GM19238 (cell line): ENCODE data around the gene VKORC1.
"Not testable (repeated sequence)": the region's sequence is repeated elsewhere in the genome, so short reads cannot be mapped to it uniquely, and the experiment has no call there.

Experiments
- DNase-seq: peaks from one replicate; pipeline ENCODE4 v3.0.0; 2011; ENCODE audit warnings: low spot score; ENCODE audit not compliant: insufficient read length

The VKORC1 gene

DNA sequence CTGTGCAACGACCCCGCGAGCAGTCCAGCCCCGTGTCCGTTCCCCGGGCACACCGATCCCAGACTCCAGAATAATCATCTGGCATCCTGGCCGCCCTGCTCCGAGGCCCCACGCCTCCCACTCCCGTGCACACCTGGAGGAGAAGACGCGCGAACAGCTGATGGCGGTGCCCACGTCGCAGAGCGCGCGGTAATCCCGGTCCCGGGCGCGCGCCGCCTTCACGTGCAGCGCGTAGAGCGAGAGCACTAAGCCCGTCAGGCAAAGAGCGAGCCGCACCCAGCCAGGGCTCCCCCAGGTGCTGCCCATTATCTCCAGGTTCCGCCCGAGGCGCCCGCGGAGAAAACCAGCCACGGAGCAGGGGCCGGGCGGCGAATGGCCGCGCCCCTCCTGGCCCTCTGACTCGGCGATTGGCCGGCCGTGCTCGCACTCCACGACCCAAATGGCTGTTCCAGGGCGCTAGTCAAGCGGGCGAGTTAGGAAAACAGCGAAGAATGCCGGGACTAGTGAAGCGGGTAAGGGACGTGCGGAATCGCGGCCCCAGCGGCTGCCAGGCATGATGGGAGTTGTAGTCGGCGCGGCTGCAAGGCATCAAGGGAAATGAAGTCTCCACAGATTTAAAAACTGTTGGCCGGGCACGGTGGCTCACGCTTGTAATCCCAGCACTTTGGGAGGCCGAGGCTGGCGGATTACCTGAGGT lies at the start of gene VKORC1:
Gene VKORC1, minus strand, starts transcription at position 374 of the 697 bp plus-strand sequence. Its CDS starts 68 bp downstream, at position 306.
- peak; percentile 89 for DNase-seq

DNA sequence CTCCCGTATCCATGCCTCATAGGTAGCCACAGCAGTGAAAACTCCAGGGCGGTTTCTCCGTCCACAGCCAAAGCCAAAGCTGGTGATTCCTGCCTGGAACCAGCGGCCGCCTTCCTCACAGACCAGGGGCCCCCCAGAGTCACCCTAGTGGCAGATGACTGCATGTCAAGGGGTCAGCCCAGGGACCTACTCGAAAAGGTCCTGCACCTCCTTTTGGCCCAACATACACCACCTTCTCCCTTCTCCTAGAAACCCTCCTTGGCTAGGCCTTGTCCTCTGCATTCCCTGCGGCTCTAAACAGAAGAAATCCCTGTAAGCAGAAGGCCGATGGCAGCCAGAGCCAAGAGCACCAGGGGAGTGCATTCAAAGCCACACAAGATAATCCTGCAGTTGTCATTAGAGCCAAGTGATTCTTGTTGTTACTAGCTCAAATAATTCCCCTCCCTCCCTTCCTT lies 49.1 kb upstream of the VKORC1 start:
- no peak for DNase-seq

DNA sequence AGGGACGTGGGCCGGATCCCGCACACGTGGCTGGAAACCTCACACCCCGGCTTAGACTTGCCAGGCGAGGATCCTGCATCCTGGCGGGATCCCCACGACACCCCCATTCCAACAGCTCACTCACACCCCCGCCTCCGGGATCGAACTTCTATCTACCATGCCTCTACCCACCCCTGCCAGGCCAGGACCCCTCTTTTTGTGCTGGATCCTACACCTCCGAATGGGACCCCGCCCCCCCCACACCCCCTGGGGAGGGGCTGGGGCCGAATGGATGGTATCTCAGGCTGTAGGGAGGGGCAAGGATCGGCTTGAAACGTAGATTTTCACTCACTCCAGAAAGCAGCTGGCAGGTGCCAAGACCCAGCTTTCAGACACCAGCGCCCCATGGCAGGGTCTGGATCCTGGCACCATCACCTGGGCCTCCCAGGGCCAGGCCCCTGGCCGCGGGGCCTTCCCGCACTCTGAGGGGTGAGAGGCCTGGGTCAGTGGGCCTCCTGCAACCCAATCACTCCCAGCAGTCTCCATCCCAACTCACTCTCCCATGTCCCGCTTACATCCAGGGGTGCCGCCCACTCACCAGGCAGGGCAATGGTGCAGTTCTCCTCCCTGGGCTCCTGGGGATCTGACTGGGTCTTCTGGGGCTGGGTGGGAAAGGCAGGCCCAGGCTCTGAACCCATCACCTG lies 48.6 kb upstream of the VKORC1 start:
- DNase-seq: no peak

DNA sequence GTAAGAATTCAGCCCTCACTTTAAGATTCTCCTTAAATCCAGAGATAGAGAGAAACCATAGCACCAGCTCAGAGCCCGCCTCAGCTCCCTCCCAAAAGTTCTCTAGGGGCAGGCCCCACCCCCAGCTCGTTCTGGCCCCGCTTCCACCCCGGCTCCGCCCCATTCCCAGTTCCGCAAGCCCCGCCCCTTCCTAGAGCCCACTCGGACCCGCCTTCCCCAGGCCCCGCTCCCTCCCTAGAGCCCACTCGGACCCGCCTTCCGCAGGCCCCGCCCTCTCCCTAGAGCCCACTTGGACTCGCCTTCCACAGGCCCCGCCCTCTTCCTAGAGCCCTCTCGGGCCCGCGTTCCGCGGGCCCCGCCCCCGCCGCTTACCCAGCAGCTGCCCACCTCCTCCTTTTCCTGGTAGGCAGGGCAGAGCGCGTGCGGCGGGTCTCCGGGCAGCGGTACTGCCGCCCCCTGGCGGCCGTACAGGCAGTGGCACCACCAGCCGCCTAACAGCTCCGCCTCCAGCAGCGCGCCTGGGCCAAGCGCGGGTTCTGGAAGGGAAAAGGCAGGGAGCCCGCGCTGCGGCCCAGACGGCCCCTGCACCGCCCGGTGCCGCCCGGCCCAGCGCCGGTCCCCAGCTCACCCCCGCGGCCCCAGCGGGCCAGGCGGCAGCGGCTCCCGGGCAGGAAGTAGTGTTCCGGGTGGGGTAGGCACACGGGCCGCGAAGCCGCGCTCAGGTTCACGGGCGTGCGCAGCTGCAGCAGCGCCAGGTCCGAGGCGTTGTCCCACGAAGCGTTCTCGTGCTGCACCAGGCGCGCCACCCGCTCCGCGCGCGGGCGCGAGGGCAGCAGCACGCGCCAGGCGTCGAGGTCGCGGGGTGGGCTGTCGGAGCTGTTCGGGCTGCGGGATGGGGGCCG lies 47.8 kb upstream of the VKORC1 start:
- DNase-seq: peak; percentile 99

DNA sequence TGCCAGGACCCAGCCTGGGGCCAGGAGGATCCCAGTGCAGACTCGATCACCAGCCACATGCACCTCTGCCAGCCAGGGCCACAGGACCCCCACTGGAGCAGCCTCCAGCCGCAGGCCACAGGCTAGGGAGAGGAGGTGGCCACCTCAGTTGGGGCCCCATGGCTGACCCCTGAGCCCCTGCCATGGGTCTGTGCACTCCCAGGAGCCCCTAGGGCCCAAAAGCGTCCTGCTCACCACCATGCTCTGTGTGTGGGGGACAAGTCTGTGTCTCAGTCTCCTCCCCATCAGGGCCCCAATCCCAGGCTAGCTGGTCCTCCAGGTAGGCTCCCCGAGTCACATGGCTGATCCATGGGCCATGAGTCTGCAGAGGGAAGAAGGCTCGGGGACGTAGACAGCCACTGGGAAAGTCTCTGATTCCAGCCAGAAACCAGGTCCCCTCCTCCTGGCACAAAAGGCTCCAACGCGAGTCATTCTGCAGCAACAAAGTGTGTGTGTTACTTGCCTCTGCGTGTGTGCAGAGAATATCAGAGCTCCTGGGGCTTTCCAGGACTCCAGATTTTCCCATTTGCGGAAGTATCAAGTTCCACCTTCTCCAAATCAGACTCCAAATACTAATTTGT lies 47.0 kb upstream of the VKORC1 start:
- DNase-seq: no peak

DNA sequence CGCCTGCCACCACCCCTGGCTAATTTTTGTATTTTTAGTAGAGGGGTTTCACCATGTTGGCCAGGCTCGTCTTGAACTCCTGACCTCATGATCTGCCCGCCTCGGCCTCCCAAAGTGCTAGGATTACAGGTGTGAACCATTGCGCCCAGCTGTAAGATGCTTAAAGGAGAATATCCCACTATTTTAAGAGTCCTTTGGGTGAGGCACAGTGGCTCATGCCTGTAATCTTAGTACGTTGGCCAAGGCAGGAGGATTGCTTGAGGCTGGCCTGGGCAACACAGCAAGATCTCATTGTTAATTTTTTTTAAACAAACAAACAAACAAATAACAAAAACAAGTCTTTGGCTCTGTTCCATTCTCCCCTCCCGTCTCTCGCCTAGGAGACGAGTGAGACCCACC lies 46.5 kb upstream of the VKORC1 start:
- not testable (repeated sequence) for DNase-seq

DNA sequence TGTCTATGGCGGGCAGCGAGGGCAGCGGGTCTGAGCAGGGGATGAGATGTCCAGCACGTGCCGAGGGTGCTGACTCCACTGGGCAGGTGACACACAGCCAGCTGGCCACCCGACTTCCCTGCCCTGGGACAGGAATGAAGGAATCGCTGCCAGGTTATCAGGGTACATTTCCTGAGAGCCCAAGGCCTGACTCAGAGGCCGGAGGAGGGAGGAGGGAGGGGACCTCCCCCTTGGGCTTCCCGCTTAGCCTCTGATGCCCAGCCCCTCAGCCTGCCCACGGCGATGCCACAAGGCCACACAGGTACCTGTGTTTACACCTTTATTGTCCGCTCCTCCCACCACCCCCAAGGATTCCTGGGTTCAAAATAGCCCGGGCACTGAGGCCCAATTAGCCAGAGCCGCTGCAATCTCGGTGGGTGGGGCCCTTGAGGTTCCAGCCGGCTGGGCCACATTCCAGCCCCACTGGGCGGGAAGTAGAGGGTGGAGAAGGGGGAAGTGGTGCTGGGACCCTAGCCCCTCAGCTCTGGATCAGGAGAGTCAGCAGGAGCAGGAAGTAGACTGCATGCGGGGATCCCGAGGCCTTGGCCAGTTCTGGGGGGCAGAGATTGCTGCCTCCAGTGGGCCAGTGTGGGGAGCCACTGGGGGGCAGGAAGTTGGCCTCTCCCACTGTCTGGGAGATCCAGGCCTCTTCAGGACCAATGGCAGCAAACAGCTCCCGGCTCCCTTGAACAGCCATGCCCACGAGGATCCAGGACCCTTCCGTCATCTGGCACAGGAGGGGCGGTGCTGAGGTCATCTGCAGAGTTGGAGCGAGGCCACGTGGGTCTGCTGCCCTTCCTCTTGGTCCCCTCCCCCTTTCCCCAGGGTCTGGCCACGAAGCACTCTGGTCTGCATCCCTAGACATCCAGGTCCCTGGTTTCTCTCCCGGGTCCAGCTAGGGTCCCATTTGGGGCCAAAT lies 44.3 kb upstream of the VKORC1 start:
- DNase-seq: no peak

DNA sequence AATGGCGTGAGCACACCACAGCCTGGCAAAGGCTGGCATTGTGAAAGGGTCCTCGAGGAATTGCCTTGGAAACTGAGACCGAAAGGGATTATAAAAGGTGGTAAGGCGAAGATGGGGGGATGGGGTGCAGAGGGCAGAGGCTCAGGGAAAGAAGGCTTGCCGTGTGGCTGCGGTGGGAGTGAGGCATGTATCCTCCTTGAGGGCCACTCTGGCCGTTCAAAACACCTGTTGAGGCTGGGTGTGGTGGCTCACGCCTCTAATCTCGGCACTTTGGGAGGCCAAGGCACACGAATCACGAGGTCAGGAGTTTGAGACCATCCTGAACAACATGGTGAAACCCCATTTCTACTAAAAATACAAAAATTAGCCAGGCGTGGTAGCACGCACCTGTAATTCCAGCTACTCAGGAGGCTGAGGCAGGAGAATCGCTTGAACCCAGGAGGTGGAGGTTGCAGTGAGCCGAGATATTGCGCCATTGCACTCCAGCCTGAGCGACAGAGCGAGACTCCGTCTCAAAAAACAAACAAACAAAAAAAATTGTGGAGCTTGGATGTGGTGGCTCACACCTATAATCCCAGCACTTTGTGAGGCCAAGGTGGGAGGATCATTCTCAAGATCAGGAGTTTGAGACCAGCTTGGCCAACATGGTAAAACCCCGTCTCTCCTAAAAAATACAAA lies 42.4 kb upstream of the VKORC1 start:
- DNase-seq: not testable (repeated sequence)

DNA sequence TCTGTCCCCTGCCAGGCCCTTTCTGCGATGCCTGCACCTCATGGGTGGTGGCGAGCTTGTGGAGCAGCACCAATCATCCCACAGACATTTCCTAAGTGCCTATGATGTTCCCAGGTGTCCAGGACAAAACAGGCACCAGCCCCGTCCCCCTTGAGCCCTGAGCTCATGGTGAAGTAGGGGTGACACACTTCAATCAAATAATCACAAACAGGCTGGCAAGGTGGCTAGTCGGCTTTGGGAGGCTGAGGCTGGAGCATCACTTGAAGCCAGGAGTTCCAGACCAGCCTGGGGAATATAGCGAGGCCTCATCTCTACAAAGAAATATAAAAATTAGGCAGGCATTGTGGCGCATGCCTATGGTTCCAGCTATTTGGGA lies 41.7 kb upstream of the VKORC1 start:
- DNase-seq: no peak

DNA sequence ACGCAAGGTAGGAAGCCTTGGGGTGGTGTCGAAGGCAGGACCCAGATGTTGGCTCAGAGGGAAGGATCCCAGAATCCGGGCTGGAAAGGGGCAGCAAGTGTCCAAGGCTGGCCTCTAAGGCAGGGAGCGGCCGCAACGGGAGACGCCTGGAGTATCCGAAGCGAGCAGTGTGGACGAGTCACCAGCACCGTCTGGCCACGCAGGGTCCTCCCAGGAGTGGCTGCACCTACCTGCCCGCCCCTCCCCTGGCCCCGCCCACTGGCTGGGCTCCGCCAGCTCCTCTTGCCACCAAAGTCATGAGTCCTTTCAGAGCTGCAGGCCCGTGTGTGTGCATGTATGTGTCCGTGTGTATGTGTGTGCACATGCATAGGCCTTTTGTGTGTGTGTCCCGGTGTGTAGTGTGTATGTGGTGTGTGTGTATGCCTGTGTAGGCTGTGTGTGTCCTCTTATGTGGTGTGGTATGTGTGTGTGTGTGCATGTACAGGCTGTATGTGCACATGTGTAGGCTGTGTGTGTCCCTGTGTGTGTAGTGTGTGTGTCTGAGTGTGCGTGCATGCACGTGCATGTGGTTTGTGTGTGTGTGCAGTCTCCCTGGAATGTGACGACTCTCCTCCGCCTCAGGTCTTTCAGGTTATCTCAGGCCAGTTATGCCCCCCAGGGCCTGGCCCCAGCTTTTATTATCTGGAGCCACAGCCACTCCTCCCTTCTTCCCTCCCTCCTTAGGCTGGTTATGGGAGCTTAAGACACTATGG lies 41.1 kb upstream of the VKORC1 start, which contains the start of gene PRSS8:
Gene PRSS8, minus strand, starts transcription at position 193 of the 752 bp plus-strand sequence. CDS start 229 bp downstream, outside the sequence.
- DNase-seq: no peak

DNA sequence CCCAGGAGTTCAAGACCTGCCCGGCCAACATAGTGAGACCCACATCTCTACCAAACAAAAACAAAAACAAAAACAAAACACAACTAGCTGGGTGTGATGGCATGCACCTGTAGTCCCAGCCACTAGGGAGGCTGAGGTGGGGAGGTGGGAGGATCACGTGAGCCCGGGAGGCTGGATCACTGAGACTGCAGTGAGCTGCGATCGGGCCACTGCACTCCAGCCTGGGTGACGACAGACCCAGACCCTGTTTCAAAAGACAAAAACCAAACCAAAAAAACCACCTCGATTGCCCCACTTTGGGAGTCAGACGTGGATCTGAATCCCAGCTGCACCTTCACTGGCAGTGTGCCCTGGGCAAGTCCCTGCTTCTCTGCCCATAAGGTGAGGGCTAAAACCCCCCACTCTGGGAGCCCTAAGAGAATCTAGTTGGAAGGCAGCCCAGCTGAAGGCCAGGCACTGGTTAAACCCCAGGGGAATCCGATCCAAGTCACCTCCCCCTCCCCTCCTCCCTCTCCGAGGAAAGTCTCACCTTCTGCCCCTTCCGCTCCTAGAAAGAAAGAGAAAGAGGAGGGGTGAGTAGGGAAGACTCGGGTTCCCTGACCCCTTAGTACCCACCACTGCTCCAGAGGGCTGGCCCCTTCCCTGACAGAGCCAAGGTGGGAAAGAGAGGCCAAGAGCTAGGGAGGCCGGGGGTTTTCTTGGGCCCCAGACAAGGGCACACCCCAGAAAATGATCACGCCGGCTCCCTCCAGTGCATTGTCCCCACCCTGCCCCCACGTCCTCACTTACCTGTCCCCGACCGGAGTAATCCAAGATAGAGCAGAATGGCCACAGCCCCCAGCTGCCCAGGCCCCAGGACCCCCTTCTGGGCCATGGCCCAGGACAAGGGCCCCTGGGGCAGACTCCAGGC lies 40.3 kb upstream of the VKORC1 start:
- DNase-seq: no peak

DNA sequence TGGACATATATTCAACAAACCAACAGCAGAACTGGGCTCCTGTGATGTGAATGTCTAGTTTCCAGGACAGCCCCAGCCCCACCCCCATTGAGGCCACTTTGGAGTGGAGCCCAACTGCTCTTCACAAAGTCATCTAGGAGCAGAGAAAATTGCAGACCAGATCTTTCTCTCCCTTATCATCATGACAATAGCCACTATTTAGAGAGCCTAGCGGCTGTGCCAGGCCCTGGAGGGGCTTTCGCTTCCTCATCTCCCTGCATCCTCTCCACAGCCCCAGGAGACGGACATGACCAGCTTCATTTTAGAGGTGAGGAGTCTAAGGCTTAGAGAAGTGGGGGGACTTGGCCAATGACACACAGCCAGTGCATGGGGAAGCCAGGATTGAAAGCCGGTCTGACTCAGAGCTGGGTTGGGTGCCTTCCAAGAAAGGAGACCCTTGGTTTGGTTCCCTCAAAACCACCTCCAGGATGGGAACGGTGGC lies 39.5 kb upstream of the VKORC1 start:
- no peak for DNase-seq

DNA sequence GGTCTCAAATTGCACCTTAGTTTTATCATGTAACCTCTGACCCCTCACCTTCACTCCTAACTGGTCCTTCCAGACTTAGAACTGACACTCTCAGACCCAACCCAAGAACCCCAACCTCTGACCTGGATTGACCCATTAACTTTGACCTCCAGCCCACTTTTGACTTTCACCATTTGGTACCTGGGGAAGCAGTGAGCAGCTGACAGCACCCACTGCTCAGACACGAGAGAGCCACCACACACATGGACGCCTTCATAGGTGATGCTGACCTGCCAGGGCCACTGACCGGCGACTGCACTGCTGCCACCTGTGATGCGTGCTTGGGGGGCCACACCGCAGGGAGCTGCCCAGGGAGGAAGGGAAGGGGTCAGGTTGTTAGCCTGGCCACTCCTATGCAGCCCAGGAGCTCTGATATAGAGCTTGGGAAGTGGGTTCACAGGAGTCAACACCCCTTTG lies 38.5 kb upstream of the VKORC1 start:
- DNase-seq: no peak

DNA sequence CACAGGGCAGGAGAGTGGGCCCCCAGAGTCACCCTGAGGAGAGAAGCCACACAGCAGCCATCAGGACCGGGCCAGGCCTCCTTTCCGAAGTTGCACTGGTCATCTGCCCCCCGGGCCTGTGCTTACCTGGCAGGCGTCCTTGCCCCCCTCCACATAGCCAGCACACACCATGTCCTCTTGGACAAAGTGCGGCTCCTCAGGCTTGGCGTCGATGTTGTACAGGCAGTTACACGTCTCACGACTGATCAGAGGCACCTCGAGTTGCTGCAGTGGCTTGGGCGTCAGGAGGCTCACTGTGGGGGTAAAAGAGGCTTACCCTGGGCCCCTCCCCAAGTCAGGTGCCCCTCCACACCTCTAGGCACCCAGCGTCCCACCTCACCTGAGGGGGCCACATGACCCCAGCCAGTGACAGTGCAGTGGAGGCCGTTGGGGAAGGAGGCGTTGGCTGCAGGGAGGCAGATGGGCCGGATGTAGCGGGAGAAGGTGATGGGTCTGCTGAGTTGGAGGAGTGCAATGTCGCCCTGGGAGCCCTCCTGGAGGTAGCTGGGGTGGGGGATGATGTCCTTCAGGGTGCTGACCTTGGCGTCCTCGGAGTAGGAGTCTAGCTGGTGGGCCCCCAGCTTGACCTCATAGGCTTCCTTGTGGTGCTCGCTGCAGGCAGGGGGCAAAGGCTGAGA lies 37.8 kb upstream of the VKORC1 start:
- no peak for DNase-seq

DNA sequence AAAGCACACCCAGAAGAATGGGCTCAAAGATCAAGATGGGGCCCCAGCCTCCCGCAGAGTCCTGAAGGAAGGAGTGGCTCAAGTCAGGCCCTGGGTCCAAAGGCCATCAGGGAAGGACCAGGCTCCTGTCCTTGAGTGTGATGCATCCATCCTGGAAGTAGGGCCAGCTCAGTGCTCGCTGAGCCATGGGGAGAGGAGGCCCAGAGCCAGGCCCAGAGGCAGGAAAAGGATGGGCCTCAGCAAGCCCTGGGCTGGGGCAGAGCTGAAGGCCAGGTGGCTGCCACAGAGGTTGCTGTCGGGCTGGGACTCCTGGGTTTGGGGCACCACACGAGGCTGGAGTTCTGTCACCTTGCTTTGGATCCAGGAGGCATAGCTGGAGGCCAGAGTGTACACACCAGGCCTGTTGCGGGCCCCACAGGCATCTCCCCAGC lies 37.3 kb upstream of the VKORC1 start:
- no peak for DNase-seq

DNA sequence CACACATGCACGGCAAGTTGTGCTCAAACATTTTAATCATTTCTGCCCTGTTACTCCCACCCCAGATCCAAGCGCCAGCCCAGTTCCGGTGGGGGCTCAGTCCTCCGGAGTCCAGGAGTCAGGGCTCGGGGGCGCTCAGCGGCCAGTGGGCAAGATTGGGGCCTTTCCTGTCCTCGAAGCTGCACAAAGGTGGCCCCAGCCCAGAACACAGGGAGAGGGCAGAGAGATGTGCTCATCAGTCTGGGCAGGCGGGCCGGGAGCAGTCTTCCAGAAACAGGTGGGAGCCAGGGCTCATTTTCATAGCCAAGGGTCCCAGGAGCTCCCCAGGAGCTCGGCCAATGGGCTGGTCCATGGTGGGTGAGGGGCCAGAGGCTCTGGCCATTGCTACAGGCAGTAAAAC lies 36.8 kb upstream of the VKORC1 start:
- DNase-seq: no peak

DNA sequence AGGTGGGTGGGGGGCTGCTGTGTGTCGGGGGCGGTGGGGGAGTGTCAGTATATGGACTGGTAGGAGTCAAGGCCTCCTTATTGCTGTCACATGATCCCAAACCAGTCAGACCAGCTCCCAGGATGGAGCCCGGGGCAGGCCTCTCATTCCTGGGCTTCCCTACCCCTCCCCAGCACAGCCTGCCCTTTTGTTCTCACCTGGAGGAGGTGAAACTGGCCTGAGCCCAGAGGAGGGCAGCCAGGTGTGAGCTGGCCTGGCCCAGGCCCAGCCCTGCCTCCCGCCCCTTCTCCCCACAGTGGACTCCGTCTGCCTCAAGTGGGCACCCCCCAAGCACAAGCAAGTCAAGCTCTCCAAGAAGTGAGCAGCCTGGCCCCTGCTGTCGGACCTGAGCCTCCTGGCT lies 36.3 kb upstream of the VKORC1 start:
- no peak for DNase-seq
